NCI-H82 treated with DMSO at 0.1 percent for 48 hours (cell line): ENCODE data around the gene TBX21.
"Not testable (repeated sequence)": the region's sequence is repeated elsewhere in the genome, so short reads cannot be mapped to it uniquely, and the experiment has no call there.

Source experiments
- DNase-seq: peaks from one replicate; lab custom pipeline; 2025; ENCODE audit not compliant: unreplicated experiment; lab: John Stamatoyannopoulos, UW

The TBX21 gene

GRCh38 chr17:47762728-47763127 is 29.7 kb downstream of the TBX21 start:
- no peak for DNase-seq

GRCh38 chr17:47763913-47764582 is 31.0 kb downstream of the TBX21 start:
- DNase-seq, result no peak

DNA sequence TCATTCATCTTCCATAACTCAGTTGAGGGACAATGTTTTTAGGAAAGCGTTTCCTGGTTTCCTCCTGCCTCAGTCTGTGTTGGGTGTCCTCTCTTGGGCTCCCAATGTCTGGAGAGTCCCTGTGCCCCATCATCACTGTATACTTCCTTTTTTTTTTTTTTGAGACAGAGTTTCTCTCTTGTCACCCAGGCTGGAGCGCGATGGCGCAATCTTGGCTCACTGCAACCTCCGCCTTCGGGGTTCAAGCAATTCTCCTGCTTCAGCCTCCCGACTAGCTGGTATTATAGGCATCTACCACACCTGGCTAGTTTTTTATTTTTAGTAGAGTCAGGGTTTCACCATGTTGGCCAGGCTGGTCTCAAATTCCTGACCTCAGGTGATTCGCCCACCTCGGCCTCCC is 40.6 kb downstream of the TBX21 start:
- DNase-seq, result not testable (repeated sequence)

GRCh38 chr17:47774331-47774730 is 41.3 kb downstream of the TBX21 start:
- no peak for DNase-seq

DNA sequence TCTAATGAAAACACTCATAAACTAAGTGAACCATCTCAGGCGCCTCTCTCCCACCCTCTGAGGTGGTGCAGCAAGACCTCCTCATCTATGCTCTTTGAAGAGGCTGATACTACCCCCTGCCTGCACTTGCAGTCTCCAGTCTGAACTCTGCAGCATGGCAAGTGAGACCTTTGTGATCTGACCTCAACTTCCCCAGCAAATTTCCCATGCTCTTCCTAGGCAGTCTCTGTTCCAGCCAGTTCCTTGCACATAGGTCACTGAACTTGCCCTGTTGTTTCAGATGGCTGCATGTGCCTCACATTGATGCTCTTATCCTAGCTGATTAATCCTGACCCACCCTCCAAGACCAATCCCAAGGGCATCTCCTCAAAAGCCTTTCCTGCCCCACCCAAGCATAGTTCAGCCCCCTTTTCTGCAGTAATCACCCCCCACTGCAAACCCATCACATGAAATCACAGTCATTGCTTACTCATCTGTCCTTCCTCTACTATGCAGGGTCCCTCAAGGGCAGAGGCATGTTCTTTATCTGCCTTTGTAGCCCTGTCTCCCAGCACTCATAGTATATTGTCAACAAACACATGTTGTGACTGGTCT is 42.0 kb downstream of the TBX21 start:
- no peak for DNase-seq

DNA sequence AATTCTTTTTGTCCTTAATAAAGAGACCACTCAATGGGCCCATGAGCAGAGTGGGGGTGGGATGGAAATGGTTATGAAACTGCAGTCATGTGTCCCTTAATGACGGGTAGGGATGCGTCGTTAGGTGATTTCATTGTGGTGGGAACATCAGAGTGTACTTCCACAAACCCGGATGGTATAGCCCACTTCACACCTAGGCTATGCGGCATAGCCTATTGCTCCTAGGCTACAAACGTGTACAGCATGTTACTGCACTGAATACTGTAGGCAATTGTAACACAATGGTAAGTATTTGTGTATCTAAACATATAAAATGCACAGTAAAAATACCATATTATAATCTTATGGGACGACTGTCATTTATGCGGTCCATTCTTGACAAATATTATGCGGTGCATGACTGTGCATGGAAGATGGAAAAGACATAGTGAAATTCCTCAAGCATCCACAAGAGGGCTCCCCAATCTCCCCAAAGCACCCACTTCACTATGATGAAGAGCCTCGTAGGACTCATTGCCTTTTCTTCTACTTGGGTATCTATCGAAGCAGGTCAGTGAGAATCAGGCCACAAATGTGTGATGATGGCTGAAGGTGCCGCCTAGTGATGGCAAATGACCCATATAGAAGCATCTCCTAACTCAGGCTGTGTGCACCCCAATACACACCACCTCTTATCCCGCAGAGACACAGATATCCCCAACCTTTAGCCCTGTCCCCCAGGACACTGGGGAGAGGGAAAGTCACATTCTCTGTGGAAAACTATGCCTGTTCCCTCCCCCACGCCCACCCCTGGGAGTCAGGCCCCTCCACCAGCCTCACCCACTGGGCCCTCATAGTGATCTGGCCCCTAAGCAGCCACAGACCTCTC is 43.5 kb downstream of the TBX21 start:
- peak; percentile 20 for DNase-seq

GRCh38 chr17:47778184-47778635 is 45.2 kb downstream of the TBX21 start:
- DNase-seq, result no peak

DNA sequence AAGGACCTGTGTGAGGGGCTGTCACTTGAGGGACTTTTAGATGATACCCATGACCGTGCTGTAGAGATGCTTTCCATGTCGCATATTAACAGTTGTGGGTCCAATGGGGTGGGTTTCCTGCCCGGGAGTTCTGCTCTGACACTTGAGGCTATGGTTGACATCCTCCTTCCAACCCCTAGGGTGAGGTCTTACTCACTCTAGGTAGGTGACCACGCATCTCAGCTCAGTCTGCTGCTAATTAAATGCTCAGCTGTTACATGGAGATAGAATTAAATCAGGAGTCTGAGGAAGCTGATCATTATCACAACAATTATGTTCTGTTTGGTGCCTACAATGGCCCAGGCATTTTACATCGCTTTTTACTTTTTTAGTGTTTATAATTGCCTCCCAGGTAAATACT is 48.4 kb downstream of the TBX21 start:
- DNase-seq, result no peak

- no peak for DNase-seq
These were observed 52.6 kb downstream of the TBX21 start for GRCh38 chr17:47785538-47786123.

DNA sequence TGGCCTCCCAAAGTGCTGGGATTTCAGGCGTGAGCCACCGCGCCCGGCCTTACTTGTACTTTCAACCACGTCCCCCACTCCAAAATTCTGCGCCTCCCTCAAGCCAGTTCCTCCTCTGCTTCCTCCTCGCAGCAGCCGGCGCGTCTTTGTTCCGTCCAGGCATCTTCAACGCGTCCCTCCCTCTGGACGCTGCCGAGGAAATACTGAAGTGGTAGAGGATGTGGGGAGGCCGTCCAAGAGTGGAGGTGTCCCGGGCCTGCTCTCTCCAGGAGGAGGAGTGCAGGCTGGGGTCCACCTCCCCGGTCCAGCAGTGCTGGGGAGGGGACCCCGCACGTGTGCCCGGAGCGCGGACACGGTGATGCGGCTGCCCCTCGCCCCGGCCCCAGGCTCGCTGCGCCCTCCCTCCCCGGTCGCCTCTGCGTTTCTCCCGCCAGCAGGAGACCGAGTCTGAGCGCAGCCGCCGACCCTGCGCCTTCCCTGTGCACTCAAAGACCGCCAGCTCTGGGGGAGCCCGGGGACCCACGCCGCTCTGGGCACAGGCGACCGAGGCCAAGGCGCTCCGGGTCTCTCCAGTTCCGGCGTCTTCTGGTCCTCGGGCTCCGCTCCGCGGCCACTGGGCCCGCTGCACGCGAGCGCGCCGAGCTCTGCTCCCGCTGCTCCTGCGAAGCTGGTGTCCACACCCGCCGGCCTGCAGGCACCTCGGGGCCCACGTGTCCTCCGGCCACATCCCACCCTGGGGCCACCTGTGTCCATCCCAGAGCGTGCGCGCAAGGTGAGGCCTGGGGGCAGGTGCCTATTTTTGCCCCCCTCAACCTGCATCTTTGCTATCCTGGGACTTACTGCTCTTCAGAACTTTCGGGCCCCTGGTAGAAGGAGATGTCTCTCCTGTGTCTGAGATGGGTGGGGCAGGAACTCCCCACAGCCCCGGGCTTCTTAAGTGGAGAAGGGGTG is 56.9 kb downstream of the TBX21 start:
- DNase-seq, result peak; percentile 27

GRCh38 chr17:47791025-47791424 is 58.0 kb downstream of the TBX21 start:
- no peak for DNase-seq

DNA sequence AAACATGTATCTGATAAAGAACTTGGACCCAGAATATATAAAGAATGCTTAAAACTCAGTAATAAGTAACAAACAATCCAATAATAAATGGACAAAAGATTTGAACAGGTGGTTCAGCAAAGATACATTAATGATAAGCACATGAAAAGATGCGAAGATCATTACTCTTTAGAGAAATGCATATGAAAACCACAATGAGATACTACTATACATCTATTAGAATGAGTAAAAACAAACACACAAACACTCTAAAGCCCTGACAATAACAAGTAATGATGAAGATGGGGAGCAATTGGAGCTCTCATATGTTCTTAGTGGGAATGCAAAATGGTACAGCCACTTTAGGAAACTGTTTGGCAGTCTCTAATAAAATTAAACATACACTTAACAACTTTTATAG is 59.4 kb downstream of the TBX21 start:
- DNase-seq, result no peak

- DNase-seq, result no peak
These were observed 59.9 kb downstream of the TBX21 start for GRCh38 chr17:47792979-47793378.
